Activated naive CD4-positive, alpha-beta T cell treated with anti-CD3 and anti-CD28 coated beads, Interleukin-2, amount 10 ng/mL, durations not matched to agents 7 days and 5 days (primary cell): ENCODE measurements around the gene TNRC6B.

Experiments used
- CTCF ChIA-PET: fragments of 350-600 bp; sonication (Branson Sonifier 250); formaldehyde crosslinking; loops from one replicate; lab custom pipeline; 2021; ENCODE audit warnings: antibody characterized with exemption; lab: Charles Lee
- DNase-seq: peaks from one replicate; pipeline ENCODE4 v3.0.0-alpha.2; 2020
- H3K27ac Mint-ChIP-seq: one replicate; pipeline ENCODE4 v1.8.0; 2021; ENCODE audit warnings: mild to moderate bottlenecking, moderate library complexity, mixed read lengths
- H3K27me3 Mint-ChIP-seq: one replicate; pipeline ENCODE4 v1.8.0; 2021; ENCODE audit warnings: mild to moderate bottlenecking, mixed read lengths
- H3K36me3 Mint-ChIP-seq: one replicate; pipeline ENCODE4 v1.8.0; 2021; ENCODE audit warnings: mixed read lengths
- H3K4me1 Mint-ChIP-seq: one replicate; pipeline ENCODE4 v1.8.0; 2021; ENCODE audit warnings: mixed read lengths
- H3K4me3 Mint-ChIP-seq: one replicate; pipeline ENCODE4 v1.8.0; 2021; ENCODE audit warnings: mild to moderate bottlenecking, moderate library complexity, mixed read lengths
- H3K9me3 Mint-ChIP-seq: one replicate; pipeline ENCODE4 v1.8.0; 2021; ENCODE audit warnings: mixed read lengths

The TNRC6B gene

DNA sequence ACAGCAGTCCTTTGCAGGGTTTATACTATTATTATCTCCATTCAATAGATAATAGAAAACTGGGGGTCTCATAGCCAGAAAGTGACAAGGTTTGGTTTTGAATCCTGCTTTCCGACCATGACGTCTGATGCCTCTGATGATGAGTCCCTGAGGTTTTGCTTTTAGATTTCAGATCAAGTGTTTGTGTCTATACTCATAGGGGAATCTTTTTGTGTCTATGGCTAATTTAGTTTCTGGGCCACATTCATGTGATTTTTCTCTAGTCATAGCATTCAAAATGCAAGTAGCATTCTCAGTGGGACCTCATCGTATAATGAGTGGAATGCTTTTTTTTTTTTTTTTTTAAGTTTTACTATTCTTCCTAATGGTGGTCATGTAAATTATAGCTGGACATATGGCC, 72.9 kb downstream of the TNRC6B start:
- H3K4me3 Mint-ChIP-seq: no peak overlapping the region
- no peaks in the 10 kb centered on the region for H3K9me3 Mint-ChIP-seq
- peaks cover 60% of the 10 kb centered on the region for H3K4me1 Mint-ChIP-seq
- CTCF ChIA-PET: no interaction called here
- H3K27me3 Mint-ChIP-seq: no peaks in the 10 kb centered on the region
- peaks cover 51% of the 10 kb centered on the region for H3K36me3 Mint-ChIP-seq
- DNase-seq: no peak
- no peak overlapping the region for H3K27ac Mint-ChIP-seq

DNA sequence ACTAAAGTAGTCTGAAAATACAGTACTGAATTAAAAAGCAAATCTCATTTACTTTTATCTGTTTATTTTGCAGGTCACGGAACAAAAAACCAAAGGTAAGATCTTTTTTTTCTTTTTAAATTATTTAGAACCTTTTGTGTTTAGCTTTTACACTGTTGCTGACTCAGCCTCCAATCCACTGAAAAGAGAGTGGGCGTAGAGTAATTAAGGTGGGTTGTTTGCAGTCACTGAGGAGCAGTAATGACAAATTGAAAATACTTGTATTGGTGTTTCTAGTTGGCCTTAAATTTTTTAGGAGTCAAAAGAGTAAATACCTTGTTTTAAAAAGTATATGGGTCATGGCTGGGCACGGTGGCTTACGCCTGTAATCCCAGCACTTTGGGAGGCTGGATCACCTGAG, 73.4 kb downstream of the TNRC6B start:
- Mint-ChIP-seq H3K9me3 (no peaks in the 10 kb centered on the region), H3K4me3 (no peak overlapping the region), H3K27ac (no peak overlapping the region), H3K36me3 (peaks cover 51% of the 10 kb centered on the region), H3K27me3 (no peaks in the 10 kb centered on the region), H3K4me1 (peaks cover 60% of the 10 kb centered on the region)
- DNase-seq: no peak
- CTCF ChIA-PET: no interaction called here

DNA sequence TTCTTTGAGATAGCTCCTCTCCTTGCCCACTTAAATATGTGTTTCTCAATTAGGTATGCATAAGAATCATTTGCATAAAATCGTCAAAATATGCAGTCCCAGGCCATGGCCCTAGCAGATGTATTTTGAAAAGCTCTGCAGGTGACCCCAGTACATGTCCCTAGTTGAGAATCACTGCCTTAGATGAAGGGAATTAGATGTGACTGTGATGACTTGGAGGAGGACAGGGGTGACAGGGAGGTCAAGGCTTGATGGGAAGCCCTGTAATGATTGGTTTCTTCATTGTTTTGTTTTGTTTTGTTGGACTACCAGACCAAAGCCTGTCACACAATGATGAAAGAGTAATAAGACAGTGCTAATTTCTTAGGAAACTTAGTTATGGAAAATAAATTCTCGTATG, 74.4 kb downstream of the TNRC6B start:
- H3K27ac Mint-ChIP-seq: no peak overlapping the region
- H3K27me3 Mint-ChIP-seq: no peaks in the 10 kb centered on the region
- peaks cover 52% of the 10 kb centered on the region for H3K36me3 Mint-ChIP-seq
- no peaks in the 10 kb centered on the region for H3K9me3 Mint-ChIP-seq
- CTCF ChIA-PET: interaction anchor here (0.6 kb wide), 1 partner anchor 185 kb away, joined by 3 read pairs; no protein-coding TSS in a partner anchor
- no peak overlapping the region for H3K4me3 Mint-ChIP-seq
- H3K4me1 Mint-ChIP-seq: peaks cover 60% of the 10 kb centered on the region
- DNase-seq: no peak

DNA sequence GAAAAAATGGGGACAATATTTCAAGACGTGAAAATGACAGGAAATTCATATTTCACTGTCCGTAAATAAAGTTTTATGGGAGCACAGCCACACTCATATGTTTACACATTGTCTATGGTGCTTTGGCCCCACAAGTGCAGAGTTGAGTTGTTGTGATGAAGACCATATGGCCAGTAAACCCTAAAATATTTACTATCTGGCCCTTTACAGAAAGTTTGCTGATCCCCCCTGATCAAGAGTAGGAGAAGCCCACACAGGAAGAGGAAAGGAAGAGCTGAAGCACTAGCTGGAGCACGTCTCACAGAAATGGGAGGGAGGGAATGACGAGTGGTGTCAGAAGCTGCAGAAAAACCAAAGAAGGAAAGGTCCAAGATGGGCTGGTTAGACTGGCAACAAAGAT, 78.8 kb downstream of the TNRC6B start:
- Mint-ChIP-seq H3K27me3 (no peaks in the 10 kb centered on the region), H3K36me3 (peaks cover 57% of the 10 kb centered on the region), H3K4me1 (peaks cover 51% of the 10 kb centered on the region), H3K9me3 (no peaks in the 10 kb centered on the region), H3K27ac (peak overlapping the region; percentile 70), H3K4me3 (no peak overlapping the region)
- CTCF ChIA-PET: no interaction called here
- DNase-seq: no peak

DNA sequence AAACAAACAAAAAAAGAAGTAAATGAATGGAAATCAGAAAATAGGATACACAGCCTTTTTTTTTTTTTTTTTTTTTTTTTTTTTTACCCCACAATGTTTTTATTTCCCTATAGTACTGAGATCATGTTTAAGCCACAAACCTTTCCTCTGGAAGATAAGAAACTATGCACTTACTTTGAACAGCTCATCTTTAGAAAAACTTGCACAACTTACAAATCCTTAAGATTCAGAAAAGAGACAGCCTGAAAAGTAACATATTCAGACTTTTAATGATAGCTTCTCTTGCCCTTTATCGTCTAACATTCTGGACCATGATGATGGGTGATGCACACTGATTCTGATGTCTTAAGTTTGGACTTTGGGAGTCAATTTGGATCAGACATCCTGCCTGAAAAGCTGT, 80.3 kb downstream of the TNRC6B start:
- Mint-ChIP-seq H3K4me3 (peak overlapping the region; percentile 1), H3K36me3 (peaks cover 58% of the 10 kb centered on the region), H3K27me3 (no peaks in the 10 kb centered on the region), H3K27ac (peak overlapping the region; percentile 83), H3K4me1 (peaks cover 52% of the 10 kb centered on the region), H3K9me3 (no peaks in the 10 kb centered on the region)
- CTCF ChIA-PET: interaction anchor here (0.7 kb wide), 1 partner anchor 13 kb away, joined by 3 read pairs; no protein-coding TSS in a partner anchor
- DNase-seq: no peak

DNA sequence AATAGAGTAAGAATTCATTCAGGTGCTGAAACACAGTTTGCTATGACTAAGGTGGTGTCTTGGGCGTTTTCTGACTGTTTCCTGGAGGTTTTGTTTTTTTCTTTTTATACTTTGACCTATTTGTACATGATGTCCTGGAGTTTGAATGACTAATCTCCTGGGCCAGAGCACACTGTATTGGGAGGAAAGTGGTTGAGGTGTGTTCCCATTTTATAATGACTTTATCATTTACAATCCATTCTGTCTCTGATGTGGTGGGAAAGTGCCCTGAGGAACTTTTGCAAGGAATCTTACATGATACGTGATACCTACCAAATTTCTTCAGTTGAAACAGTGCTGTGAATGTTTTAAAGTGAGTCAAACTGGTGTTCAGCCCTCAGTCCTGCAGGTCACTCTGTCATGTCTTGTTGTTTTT, 80.8 kb downstream of the TNRC6B start:
- Mint-ChIP-seq H3K4me3 (peak overlapping the region; percentile 1), H3K4me1 (peaks cover 55% of the 10 kb centered on the region), H3K36me3 (peaks cover 58% of the 10 kb centered on the region), H3K27me3 (no peaks in the 10 kb centered on the region), H3K27ac (peak overlapping the region; percentile 83), H3K9me3 (no peaks in the 10 kb centered on the region)
- no peak for DNase-seq
- CTCF ChIA-PET: interaction anchor here (0.7 kb wide), 1 partner anchor 14 kb away, joined by 3 read pairs; no protein-coding TSS in a partner anchor

DNA sequence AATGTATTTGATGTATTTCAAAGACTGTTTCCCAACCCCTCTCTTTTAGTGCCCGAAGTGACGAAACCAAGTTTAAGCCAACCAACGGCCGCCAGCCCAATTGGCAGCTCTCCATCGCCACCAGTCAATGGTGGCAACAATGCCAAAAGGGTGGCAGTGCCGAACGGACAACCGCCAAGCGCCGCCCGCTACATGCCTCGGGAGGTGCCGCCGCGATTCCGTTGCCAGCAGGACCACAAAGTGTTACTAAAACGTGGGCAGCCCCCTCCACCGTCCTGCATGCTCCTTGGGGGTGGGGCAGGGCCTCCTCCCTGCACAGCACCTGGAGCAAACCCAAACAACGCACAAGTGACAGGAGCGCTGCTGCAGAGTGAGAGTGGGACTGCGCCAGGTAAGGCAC, 84.1 kb downstream of the TNRC6B start:
- H3K36me3 Mint-ChIP-seq: peaks cover 73% of the 10 kb centered on the region
- CTCF ChIA-PET: interaction anchor here (1.6 kb wide), 1 partner anchor 86 kb away, joined by 5 read pairs; no protein-coding TSS in a partner anchor
- no peak for DNase-seq
- H3K4me3 Mint-ChIP-seq: no peak overlapping the region
- H3K27ac Mint-ChIP-seq: no peak overlapping the region
- peaks cover 67% of the 10 kb centered on the region for H3K4me1 Mint-ChIP-seq
- no peaks in the 10 kb centered on the region for H3K9me3 Mint-ChIP-seq
- no peaks in the 10 kb centered on the region for H3K27me3 Mint-ChIP-seq

DNA sequence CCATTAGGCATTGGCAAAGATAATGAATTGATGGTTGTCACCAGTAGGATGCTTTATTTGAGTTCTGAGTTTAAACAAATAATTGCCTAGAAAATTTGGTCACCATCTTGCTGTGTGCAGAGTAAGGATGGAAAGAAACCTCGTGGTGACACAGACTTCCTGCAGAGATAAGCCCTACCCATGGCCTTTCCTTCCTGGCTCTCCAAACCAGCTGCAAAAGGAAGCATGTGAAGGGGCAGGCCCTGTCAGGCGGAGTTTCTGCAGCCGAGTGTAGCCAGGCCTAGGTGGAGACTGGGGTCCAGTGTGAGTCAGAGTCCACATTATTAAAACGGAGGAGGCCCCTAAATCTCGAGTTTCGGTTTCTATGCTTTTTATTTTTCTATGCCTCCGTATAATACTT, 85.5 kb downstream of the TNRC6B start:
- Mint-ChIP-seq H3K27me3 (no peaks in the 10 kb centered on the region), H3K36me3 (peaks cover 72% of the 10 kb centered on the region), H3K9me3 (no peaks in the 10 kb centered on the region), H3K27ac (peak overlapping the region; percentile 59), H3K4me3 (no peak overlapping the region), H3K4me1 (peaks cover 53% of the 10 kb centered on the region)
- no peak for DNase-seq
- CTCF ChIA-PET: interaction anchor here (1.6 kb wide), 1 partner anchor 84 kb away, joined by 5 read pairs; no protein-coding TSS in a partner anchor

DNA sequence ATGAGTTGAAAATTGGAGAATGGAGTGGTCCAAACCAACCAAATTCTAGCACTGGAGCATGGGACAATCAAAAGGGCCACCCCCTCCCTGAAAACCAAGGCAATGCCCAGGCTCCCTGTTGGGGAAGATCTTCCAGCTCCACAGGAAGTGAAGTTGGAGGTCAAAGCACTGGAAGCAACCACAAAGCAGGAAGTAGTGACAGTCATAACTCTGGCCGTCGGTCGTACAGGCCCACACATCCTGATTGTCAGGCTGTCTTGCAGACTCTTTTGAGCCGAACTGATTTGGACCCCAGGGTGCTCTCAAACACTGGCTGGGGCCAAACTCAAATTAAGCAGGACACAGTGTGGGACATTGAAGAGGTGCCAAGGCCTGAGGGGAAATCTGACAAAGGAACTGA, 88.1 kb downstream of the TNRC6B start:
- H3K36me3 Mint-ChIP-seq: peaks cover 69% of the 10 kb centered on the region
- no peak overlapping the region for H3K4me3 Mint-ChIP-seq

DNA sequence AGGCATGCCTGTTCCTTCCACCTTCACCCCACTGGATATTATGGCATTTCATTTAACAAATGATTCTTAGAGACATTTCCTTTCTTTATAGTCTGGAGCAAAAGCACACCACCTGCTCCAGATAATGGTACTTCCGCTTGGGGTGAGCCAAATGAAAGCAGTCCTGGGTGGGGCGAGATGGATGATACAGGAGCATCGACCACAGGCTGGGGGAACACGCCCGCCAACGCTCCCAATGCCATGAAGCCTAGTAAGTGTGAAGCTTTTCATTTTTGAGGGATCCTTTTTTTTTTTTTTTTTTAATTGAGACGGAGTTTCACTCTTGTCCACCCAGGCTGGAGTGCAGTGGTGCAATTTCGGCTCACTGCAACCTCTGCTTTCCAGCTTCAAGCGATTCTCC, 92.3 kb downstream of the TNRC6B start:
- H3K36me3 Mint-ChIP-seq: peaks cover 58% of the 10 kb centered on the region
- H3K4me3 Mint-ChIP-seq: no peak overlapping the region
- H3K27me3 Mint-ChIP-seq: no peaks in the 10 kb centered on the region
- DNase-seq: no peak
- H3K27ac Mint-ChIP-seq: no peak overlapping the region
- no peaks in the 10 kb centered on the region for H3K9me3 Mint-ChIP-seq
- H3K4me1 Mint-ChIP-seq: peaks cover 31% of the 10 kb centered on the region
- CTCF ChIA-PET: no interaction called here

More for the DNA sequence above, 88.1 kb downstream of the TNRC6B start:
- Mint-ChIP-seq H3K27me3 (no peaks in the 10 kb centered on the region), H3K9me3 (no peaks in the 10 kb centered on the region), H3K27ac (peak overlapping the region; percentile 63), H3K4me1 (peaks cover 40% of the 10 kb centered on the region)
- CTCF ChIA-PET: no interaction called here
- DNase-seq: no peak

DNA sequence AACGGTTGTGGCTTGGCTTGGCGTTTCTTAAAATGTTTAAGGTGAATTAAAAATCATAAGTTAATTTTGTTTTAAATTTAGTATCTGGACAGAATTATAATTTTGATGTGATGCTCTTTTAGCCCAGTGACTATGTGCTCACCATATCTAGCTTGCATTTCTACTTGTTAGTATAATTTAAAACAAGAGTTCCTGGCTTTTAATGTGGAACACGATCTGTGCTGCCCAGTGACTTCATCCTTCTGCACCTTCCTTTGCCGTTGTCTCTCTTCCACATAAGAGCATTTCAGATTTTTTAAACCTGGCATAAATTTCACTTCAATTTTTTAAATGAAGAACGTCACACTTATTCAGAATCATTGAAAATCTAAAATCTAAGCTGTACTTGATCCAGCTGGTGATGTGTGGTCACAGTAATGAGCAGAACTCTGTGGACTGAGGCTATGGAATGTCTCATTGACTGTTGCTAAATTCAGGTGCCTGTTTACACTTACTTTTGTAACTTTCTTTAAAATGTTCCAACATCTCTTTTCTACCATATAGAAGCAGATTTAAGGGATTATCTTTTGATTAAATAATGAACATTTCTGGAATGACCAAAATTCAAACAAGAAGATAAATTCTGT, 93.1 kb downstream of the TNRC6B start:
- no peaks in the 10 kb centered on the region for H3K9me3 Mint-ChIP-seq
- DNase-seq: no peak
- peaks cover 53% of the 10 kb centered on the region for H3K36me3 Mint-ChIP-seq
- peaks cover 31% of the 10 kb centered on the region for H3K4me1 Mint-ChIP-seq
- CTCF ChIA-PET: no interaction called here
- H3K27ac Mint-ChIP-seq: no peak overlapping the region
- H3K4me3 Mint-ChIP-seq: no peak overlapping the region
- H3K27me3 Mint-ChIP-seq: no peaks in the 10 kb centered on the region

DNA sequence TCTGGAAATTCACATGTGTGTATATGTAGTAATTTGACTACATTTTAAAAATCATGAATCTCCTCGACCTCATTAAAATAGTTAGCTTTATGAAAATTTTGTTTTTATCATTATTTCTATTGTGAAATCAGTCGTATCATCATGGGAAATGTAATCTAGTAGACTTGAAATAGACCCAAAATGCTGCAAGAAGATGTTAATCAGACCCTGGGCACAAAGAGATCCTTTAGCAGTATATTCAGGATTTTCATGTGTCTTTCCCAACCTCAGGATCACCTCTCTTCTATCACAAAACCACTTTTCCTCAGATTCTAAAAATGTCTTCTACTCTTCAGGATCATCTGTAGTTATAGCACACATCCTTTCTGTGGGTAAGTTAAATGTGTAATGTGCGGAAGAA, 93.7 kb downstream of the TNRC6B start:
- DNase-seq: no peak
- CTCF ChIA-PET: no interaction called here
- H3K9me3 Mint-ChIP-seq: no peaks in the 10 kb centered on the region
- H3K36me3 Mint-ChIP-seq: peaks cover 50% of the 10 kb centered on the region
- H3K27ac Mint-ChIP-seq: no peak overlapping the region
- peaks cover 31% of the 10 kb centered on the region for H3K4me1 Mint-ChIP-seq
- no peak overlapping the region for H3K4me3 Mint-ChIP-seq
- no peaks in the 10 kb centered on the region for H3K27me3 Mint-ChIP-seq

DNA sequence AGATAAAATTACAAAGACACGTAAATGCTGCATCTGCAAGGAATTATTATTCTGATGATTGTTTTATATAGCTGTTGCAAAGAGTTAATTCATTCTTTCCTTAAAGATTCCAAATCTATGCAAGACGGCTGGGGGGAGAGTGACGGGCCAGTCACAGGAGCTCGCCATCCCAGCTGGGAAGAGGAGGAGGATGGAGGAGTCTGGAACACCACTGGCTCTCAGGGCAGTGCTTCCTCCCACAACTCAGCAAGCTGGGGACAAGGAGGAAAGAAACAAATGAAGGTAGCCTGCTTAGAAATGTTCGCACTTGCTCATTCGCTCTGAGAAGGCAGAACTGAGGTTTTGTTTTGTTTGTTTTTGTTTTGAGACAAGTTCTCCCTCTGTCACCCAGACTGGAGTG, 95.6 kb downstream of the TNRC6B start:
- no peaks in the 10 kb centered on the region for H3K9me3 Mint-ChIP-seq
- peaks cover 53% of the 10 kb centered on the region for H3K36me3 Mint-ChIP-seq
- DNase-seq: no peak
- H3K4me1 Mint-ChIP-seq: peaks cover 48% of the 10 kb centered on the region
- no peak overlapping the region for H3K27ac Mint-ChIP-seq
- no peaks in the 10 kb centered on the region for H3K27me3 Mint-ChIP-seq
- H3K4me3 Mint-ChIP-seq: no peak overlapping the region
- CTCF ChIA-PET: no interaction called here

DNA sequence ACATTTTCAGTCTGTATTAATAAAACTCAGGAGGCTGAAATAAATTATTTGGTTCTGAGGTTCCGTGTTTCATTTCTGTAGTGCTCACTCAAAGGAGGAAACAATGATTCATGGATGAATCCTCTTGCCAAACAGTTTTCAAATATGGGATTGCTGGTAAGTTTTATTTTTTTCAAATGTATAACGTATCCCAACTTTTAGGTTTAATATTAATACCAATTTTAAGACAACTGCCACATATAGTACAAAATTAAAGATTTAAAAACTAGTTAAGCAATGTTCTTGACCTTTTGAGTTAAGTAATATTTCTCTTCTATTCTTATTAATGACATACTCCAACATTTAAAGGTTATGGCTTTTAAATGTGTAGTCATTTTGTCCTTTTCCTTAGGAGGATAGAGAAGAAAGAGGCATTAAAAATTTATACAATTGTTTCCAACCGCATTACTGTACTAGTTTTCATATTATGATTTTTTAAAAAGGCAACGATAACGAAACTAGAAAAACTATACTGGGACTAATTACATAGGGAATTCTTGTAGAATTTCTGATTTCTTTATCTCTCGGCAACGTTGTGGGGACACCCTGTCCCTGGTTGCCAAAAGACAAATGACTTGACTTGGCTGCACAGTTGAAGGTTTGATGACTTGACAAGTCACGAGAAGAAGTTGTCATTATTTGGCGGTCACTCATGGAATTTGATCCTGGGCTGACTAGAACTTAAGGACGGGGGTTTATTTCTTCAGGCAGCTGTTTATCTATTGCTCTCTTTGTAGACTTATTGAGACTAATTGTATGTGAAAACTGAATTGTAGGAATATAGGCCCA, 99.5 kb downstream of the TNRC6B start:
- H3K27me3 Mint-ChIP-seq: no peaks in the 10 kb centered on the region

More for the DNA sequence above, 99.5 kb downstream of the TNRC6B start:
- H3K9me3 Mint-ChIP-seq: no peaks in the 10 kb centered on the region
- peak overlapping the region; percentile 97 for H3K27ac Mint-ChIP-seq
- peaks cover 61% of the 10 kb centered on the region for H3K36me3 Mint-ChIP-seq
- peaks cover 57% of the 10 kb centered on the region for H3K4me1 Mint-ChIP-seq
- H3K4me3 Mint-ChIP-seq: no peak overlapping the region
- no peak for DNase-seq
- CTCF ChIA-PET: no interaction called here
